ENCODE measurements around the gene PHC2. TPM values are rescaled to one million over a fixed set of nuclear protein-coding genes. Genes with fewer than 3 reads are reported as not detected.

PHC2 gene
- total RNA-seq, 1 donor from 2014 or later = 105 TPM

GRCh38 chr1:33446590-33446989 is 15.7 kb upstream of the PHC2 start:
- TF ChIP-seq, protein P1, sequence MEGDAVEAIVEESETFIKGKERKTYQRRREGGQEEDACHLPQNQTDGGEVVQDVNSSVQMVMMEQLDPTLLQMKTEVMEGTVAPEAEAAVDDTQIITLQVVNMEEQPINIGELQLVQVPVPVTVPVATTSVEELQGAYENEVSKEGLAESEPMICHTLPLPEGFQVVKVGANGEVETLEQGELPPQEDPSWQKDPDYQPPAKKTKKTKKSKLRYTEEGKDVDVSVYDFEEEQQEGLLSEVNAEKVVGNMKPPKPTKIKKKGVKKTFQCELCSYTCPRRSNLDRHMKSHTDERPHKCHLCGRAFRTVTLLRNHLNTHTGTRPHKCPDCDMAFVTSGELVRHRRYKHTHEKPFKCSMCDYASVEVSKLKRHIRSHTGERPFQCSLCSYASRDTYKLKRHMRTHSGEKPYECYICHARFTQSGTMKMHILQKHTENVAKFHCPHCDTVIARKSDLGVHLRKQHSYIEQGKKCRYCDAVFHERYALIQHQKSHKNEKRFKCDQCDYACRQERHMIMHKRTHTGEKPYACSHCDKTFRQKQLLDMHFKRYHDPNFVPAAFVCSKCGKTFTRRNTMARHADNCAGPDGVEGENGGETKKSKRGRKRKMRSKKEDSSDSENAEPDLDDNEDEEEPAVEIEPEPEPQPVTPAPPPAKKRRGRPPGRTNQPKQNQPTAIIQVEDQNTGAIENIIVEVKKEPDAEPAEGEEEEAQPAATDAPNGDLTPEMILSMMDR (IDR thresholded peaks at IDR 0.05; ENCODE audit: borderline replicate concordance) = no peak
- no peaks in the 10 kb centered on the region for H3K36me3 ChIP-seq
- intact Hi-C loops (cut with micrococcal nuclease) = no loop called here

DNA sequence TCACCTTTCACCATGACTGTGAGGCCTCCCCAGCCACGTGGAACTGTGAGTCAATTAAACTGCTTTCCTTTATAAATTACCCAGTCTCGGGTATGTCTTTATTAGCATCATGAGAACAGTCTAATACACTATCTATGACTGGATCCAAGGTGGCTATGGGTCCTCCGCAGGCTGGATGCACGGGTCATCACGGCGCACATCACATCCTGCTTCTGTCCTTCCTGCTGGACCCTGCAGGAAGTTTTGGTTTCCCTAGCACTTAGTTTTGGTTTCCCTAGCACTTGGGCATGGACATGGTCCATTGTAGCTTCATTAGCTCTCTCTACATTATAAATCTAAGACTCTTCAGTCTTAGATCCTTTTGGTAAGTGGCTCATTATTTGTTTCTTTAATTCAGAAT is 14.2 kb upstream of the PHC2 start:
- Histone ChIP-seq H3K4me1 (peaks cover 13% of the 10 kb centered on the region), H3K4me3 (no peak overlapping the region), H3K9me3 (replicated peaks) (no peaks in the 10 kb centered on the region), H3K36me3 (no peaks in the 10 kb centered on the region), H3K27ac (replicated peaks) (no peak overlapping the region), H3K27me3 (ENCODE audit: low read depth) (no peaks in the 10 kb centered on the region)
- TF ChIP-seq, protein P1 (IDR thresholded peaks at IDR 0.05; ENCODE audit: borderline replicate concordance) = no peak
- intact Hi-C loops (cut with micrococcal nuclease) = no loop called here
- no peak for DNase-seq

More at GRCh38 chr1:33446590-33446989, 15.7 kb upstream of the PHC2 start:
- Histone ChIP-seq H3K4me1 (peaks cover 13% of the 10 kb centered on the region), H3K4me3 (no peak overlapping the region), H3K27me3 (ENCODE audit: low read depth) (no peaks in the 10 kb centered on the region), H3K9me3 (replicated peaks) (no peaks in the 10 kb centered on the region), H3K27ac (replicated peaks) (no peak overlapping the region)
- no peak for DNase-seq

DNA sequence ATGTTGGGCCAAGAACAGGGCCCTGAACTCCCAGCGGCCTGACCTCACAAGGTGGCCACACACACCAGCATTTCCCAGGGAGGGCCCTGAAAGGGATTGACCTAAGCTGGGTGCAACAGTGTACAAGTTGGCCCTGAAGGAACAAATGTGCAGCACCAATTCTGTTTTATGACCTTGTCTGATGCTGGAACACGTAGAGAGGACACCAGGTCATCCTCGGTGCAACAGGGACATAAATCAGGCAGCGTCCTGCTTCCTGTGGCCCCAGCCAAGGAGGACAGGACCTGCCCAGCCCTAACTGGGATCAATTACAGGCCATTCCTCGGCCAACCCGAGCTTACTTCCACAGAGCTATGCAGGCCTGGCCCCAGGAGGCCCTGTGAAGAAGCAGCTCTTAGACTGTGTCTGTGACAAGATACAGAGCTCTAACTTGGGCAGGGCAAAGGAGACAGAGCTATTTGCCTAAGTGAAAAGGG is 12.8 kb upstream of the PHC2 start:
- Histone ChIP-seq H3K27me3 (ENCODE audit: low read depth) (no peaks in the 10 kb centered on the region), H3K4me1 (peaks cover 13% of the 10 kb centered on the region), H3K9me3 (replicated peaks) (no peaks in the 10 kb centered on the region), H3K4me3 (no peak overlapping the region), H3K36me3 (no peaks in the 10 kb centered on the region), H3K27ac (replicated peaks) (peak overlapping the region; percentile 48)
- TF ChIP-seq, protein P1 (IDR thresholded peaks at IDR 0.05; ENCODE audit: borderline replicate concordance) = no peak
- DNase-seq = no peak
- intact Hi-C loops (cut with micrococcal nuclease) = no loop called here

DNA sequence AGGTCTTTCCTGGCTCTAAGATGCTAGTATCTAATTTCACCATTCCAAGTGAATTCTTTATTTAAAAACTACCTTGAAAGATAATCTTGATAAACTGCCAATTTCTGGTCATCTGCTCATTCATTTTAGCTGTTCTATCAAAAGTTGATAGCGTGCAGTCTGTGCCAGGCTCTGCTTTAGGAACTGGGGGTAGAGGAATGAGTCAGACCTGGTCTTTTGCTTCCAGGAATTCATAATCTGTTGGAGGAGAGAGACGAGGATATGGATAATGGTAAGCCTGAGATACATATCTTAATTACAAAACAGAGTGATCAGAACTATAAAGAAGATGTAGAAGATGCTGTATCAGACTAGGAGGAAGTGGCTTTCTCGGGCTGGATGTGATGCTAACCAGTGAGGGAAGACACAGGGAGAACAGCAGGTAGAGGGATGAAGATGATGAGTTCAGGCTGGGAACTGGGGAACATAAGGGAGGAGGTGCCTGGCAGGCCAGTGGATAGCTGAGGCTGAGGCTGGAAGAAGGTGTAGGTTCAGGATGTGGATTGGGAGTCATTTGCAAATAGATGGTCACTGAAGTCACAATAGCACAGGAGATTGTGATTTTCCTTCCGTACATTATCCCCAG is 12.3 kb upstream of the PHC2 start:
- no peaks in the 10 kb centered on the region for H3K27me3 ChIP-seq (ENCODE audit: low read depth)
- TF ChIP-seq, protein P1 (IDR thresholded peaks at IDR 0.05; ENCODE audit: borderline replicate concordance) = no peak

GRCh38 chr1:33442141-33442540 is 11.2 kb upstream of the PHC2 start:
- Histone ChIP-seq H3K4me3 (no peak overlapping the region), H3K27ac (replicated peaks) (no peak overlapping the region), H3K9me3 (replicated peaks) (no peaks in the 10 kb centered on the region), H3K27me3 (ENCODE audit: low read depth) (no peaks in the 10 kb centered on the region), H3K4me1 (peaks cover 13% of the 10 kb centered on the region), H3K36me3 (no peaks in the 10 kb centered on the region)
- TF ChIP-seq, protein P1 (IDR thresholded peaks at IDR 0.05; ENCODE audit: borderline replicate concordance) = no peak
- DNase-seq = no peak
- intact Hi-C loops (cut with micrococcal nuclease) = no loop called here

More for the DNA sequence above, 12.3 kb upstream of the PHC2 start:
- no peaks in the 10 kb centered on the region for H3K36me3 ChIP-seq
- H3K27ac ChIP-seq (replicated peaks) = peak overlapping the region; percentile 48
- no peaks in the 10 kb centered on the region for H3K9me3 ChIP-seq (replicated peaks)
- H3K4me1 ChIP-seq = peaks cover 13% of the 10 kb centered on the region
- no peak overlapping the region for H3K4me3 ChIP-seq
- intact Hi-C loops (cut with micrococcal nuclease) = no loop called here
- no peak for DNase-seq

Measured in left ventricle myocardium inferior (tissue), 1 donor.